ENCODE data around the gene SRL. TPM values are rescaled to one million over a fixed set of nuclear protein-coding genes. Genes with fewer than 3 reads are reported as not detected.

The SRL gene
- total and polyA plus RNA-seq, 2 of the 8 experiments (the other 6 are each of a cell fraction or from before 2014, with no cell fraction given): 0.05 TPM; not detected in 1

DNA sequence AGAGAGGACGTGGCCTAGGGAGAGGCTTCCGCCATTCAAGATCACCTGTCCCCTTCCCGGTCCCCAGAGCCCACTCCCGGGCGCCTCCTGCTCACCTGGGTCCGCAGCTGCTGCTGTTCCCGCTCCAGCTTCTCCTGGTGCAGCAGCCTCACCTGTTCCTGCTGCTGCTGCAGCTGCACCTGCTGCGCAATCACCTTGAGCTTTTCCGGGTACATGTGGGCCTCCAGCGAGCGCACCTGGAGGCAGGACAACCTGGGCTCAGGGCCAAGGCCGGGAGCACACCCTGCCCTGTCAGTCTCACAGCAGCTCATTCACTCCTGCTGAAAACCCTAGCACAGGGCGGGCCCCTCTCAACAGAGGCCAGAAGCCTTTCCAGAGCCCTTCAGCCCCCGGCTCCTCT lies 18.5 kb upstream of the SRL start:
- no peak overlapping the region for H2BK5ac ChIP-seq (ENCODE audit: low read depth, low read length)
- H3K27ac ChIP-seq (ENCODE audit: low read depth, low read length): no peak overlapping the region
- H2BK120ac ChIP-seq (replicated peaks; ENCODE audit: low read depth, low read length): no peak overlapping the region
- FAIRE-seq (no peak), DNase-seq (ENCODE audit: low read depth in 1 of 2, low spot score in 2 of 2) (no peak)
- no peak overlapping the region for H3K56ac ChIP-seq (replicated peaks; ENCODE audit: insufficient read length, low read depth, low read length)
- no peak overlapping the region for H2BK15ac ChIP-seq (ENCODE audit: low read length)
- H3K9me3 ChIP-seq (ENCODE audit: insufficient read depth in 2 of 2, low read depth in 1 of 2, low read length in 1 of 2): no peaks in the 10 kb centered on the region
- H3K14ac ChIP-seq (ENCODE audit: insufficient read length): no peak overlapping the region
- H4K91ac ChIP-seq (replicated peaks; ENCODE audit: insufficient read length, low read length): no peak overlapping the region
- H3K9ac ChIP-seq (replicated peaks in 1 of 4; ENCODE audit: extremely low read depth in 1 of 4, low read depth in 3 of 4, low read length in 3 of 4): no peak overlapping the region
- H3K27me3 ChIP-seq (replicated peaks in 1 of 4; ENCODE audit: control insufficient read depth in 3 of 4, extremely low read depth in 1 of 4, insufficient read depth in 3 of 4, low read length in 3 of 4): no peaks in the 10 kb centered on the region
- H3K4me2 ChIP-seq (ENCODE audit: insufficient read depth in 1 of 2, low read depth in 2 of 2, low read length in 2 of 2): no peak overlapping the region
- peaks cover 18 to 21% of the 10 kb centered on the region in 2 experiments for H4K20me1 ChIP-seq (replicated peaks in 1 of 2; ENCODE audit: control insufficient read depth in 1 of 2, insufficient read depth in 2 of 2, low read length in 2 of 2)
- peaks cover 3% of the 10 kb centered on the region; the same call in 1 of the 2 replicates for H3K79me1 ChIP-seq (ENCODE audit: low read depth, low read length)
- H2AFZ ChIP-seq (ENCODE audit: low read length): no peak overlapping the region
- H3K79me2 ChIP-seq (ENCODE audit: control insufficient read depth in 1 of 2, insufficient read depth in 2 of 2, low read length in 2 of 2): peaks cover 0 to 34% of the 10 kb centered on the region in 2 experiments; a peak in 2 of 4 replicates
- ChIA-PET POLR2A (ENCODE audit: partially characterized antibody) (interaction anchor here (0.6 to 24.1 kb wide), 5 partner anchors 11 to 323 kb away, joined by 3 to 403 read pairs (median 3); partner anchors contain the start of gene TFAP4), CTCF (ENCODE audit: partially characterized antibody) (interaction anchor here (0.6 to 8.6 kb wide), 20 partner anchors 10 to 279 kb away, joined by 3 to 132 read pairs (median 10); partner anchors contain the start of genes PAM16 and TFAP4)
- no peak overlapping the region for H3K18ac ChIP-seq (ENCODE audit: extremely low read depth, low read length)
- H2BK12ac ChIP-seq (ENCODE audit: low read depth, low read length): no peak overlapping the region
- no peaks in the 10 kb centered on the region for H3K23me2 ChIP-seq (ENCODE audit: low read depth, low read length)
- no peak for TF ChIP-seq HDAC6 (IDR thresholded peaks at IDR 0.05; ENCODE audit: low read depth, low read length)
- TF ChIP-seq, protein P1, sequence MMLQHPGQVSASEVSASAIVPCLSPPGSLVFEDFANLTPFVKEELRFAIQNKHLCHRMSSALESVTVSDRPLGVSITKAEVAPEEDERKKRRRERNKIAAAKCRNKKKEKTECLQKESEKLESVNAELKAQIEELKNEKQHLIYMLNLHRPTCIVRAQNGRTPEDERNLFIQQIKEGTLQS (IDR thresholded peaks at IDR 0.05; ENCODE audit: insufficient read depth, low read depth, low read length): no peak
- no peak overlapping the region for H3K4me3 ChIP-seq (ENCODE audit: extremely low read depth in 1 of 4, insufficient read depth in 2 of 4, low read depth in 3 of 4, low read length in 4 of 4)
- no peak overlapping the region for H2AK5ac ChIP-seq (ENCODE audit: low read depth, low read length)
- WGBS, 2 experiments (ENCODE audit: extremely low coverage in 1 of 2, insufficient coverage in 1 of 2, insufficient read length in 1 of 2, insufficient replicate concordance in 2 of 2, low coverage in 1 of 2, low lambda C conversion rate in 2 of 2, missing lambda C conversion rate in 1 of 2): 92% methylated on average over 14 of the region's 14 CpGs; no CpG with 5 or more reads in 1 of the 2 experiments
- no peak overlapping the region for H4K5ac ChIP-seq (ENCODE audit: insufficient read length, low read depth, low read length)
- no peak overlapping the region for H3K23ac ChIP-seq (ENCODE audit: insufficient read length)
- peaks cover 7 to 36% (median 24%) of the 10 kb centered on the region in 4 experiments; a peak in 5 of 8 replicates for H3K36me3 ChIP-seq (ENCODE audit: control insufficient read depth in 2 of 4, insufficient read depth in 4 of 4, low read length in 3 of 4)
- no peak overlapping the region for H2BK20ac ChIP-seq (ENCODE audit: low read length)
- peaks cover 0 to 11% (median 8%) of the 10 kb centered on the region in 4 experiments; a peak in 5 of 7 replicates for H3K4me1 ChIP-seq (replicated peaks in 1 of 4; ENCODE audit: control insufficient read depth in 3 of 4, insufficient read depth in 4 of 4, low read length in 3 of 4)
- no peak overlapping the region for H3K4ac ChIP-seq (replicated peaks; ENCODE audit: insufficient read length, low read depth, low read length)
- 0 out of 2 replicates have a peak overlapping the region, but pooled peaks have one; percentile 74 for H4K8ac ChIP-seq (ENCODE audit: extremely low read depth, insufficient read depth, low read length)

Data from H1 (cell line).